ENCODE results near the gene ARID2. TPM values are rescaled to one million over a fixed set of nuclear protein-coding genes. Genes with fewer than 3 reads are reported as not detected.

Gene ARID2
- total and polyA plus RNA-seq, 2 of the 13 experiments (the other 11 are each of a cell fraction or from before 2014, with no cell fraction given), result 15.9 to 22.2 TPM

- no peak for TF ChIP-seq HMGA1 (CRISPR knock-in tag; conservative IDR thresholded peaks at IDR 0.05)
- no peak for TF ChIP-seq IRF9 (CRISPR knock-in tag; IDR thresholded peaks at IDR 0.05; ENCODE audit: borderline replicate concordance)
- no peak for TF ChIP-seq HDAC1 (CRISPR knock-in tag; IDR thresholded peaks at IDR 0.05)
- TF ChIP-seq NONO (IDR thresholded peaks at IDR 0.05), result no peak
- no peak for TF ChIP-seq NONO (CRISPR knock-in tag; conservative IDR thresholded peaks at IDR 0.05)
- no peak for TF ChIP-seq NFATC3 (CRISPR knock-in tag; IDR thresholded peaks at IDR 0.05)
- no peak for TF ChIP-seq SAP130 (CRISPR knock-in tag; IDR thresholded peaks at IDR 0.05; ENCODE audit: low read depth)
- TF ChIP-seq MXD4 (CRISPR knock-in tag; IDR thresholded peaks at IDR 0.05), result no peak
- TF ChIP-seq SIX4 (CRISPR knock-in tag; IDR thresholded peaks at IDR 0.05), result no peak
- no peak for TF ChIP-seq ZFP41 (CRISPR knock-in tag; IDR thresholded peaks at IDR 0.05; ENCODE audit: borderline replicate concordance)
- TF ChIP-seq ZNF432 (CRISPR knock-in tag; IDR thresholded peaks at IDR 0.05; ENCODE audit: borderline replicate concordance), result no peak
- TF ChIP-seq KLF15 (CRISPR knock-in tag; IDR thresholded peaks at IDR 0.05; ENCODE audit: borderline replicate concordance), result no peak
- no peak for TF ChIP-seq ZNF143 (CRISPR knock-in tag; IDR thresholded peaks at IDR 0.05)
- no peak for TF ChIP-seq POGK (CRISPR knock-in tag; conservative IDR thresholded peaks at IDR 0.05)
- TF ChIP-seq POLR2G (IDR thresholded peaks at IDR 0.05; ENCODE audit: low read depth, low read length), result no peak
- no peak for TF ChIP-seq ATF5 (CRISPR knock-in tag; IDR thresholded peaks at IDR 0.05; ENCODE audit: low read depth)
- no peak for TF ChIP-seq ZNF230 (CRISPR knock-in tag; IDR thresholded peaks at IDR 0.05)
- TF ChIP-seq ZNF512B (CRISPR knock-in tag; IDR thresholded peaks at IDR 0.05; ENCODE audit: borderline replicate concordance), result no peak
- TF ChIP-seq GLMP (CRISPR knock-in tag; IDR thresholded peaks at IDR 0.05; ENCODE audit: borderline replicate concordance), result no peak
- ATAC-seq (no peak), DNase-seq (ENCODE audit: low spot score) (no peak), FAIRE-seq (no peak)
- H3K4me3 ChIP-seq (replicated peaks in 1 of 3; ENCODE audit: insufficient read depth in 1 of 3, low read depth in 2 of 3, low read length in 3 of 3), result no peak overlapping the region
- H3K27me3 ChIP-seq (ENCODE audit: control insufficient read depth in 1 of 2, insufficient read depth in 2 of 2, low read length in 2 of 2), result no peaks in the 10 kb centered on the region
- no peak overlapping the region for H3K9ac ChIP-seq (ENCODE audit: insufficient read depth, low read depth, low read length)
- no peaks in the 10 kb centered on the region for H3K9me3 ChIP-seq (ENCODE audit: low read length)
- BruUV-seq (replicated peaks), result no TSS peak
- H3K4me2 ChIP-seq (ENCODE audit: low read depth, low read length), result no peak overlapping the region
- no peaks in the 10 kb centered on the region for H3K4me1 ChIP-seq (ENCODE audit: insufficient read depth, low read length)
- H3K27ac ChIP-seq (ENCODE audit: extremely low read length, insufficient read depth, low read length), result no peak overlapping the region
- no peaks in the 10 kb centered on the region for H3K36me3 ChIP-seq (replicated peaks in 1 of 2; ENCODE audit: control insufficient read depth in 1 of 2, insufficient read depth in 2 of 2, low read length in 2 of 2)
- H4K20me1 ChIP-seq (ENCODE audit: insufficient read depth, low read length), result peaks cover 4% of the 10 kb centered on the region; the same call in 1 of the 2 replicates
- intact Hi-C loops (cut with micrococcal nuclease; ENCODE audit: unreplicated experiment) (no loop called here), in situ Hi-C loops (cut with HindIII; ENCODE audit: extremely low pct_ligation_motif_present, low pct_unique_long_range_greater_than_20kb) (no loop called here)
- POLR2A ChIA-PET, result no interaction called here
- H3K79me2 ChIP-seq (ENCODE audit: insufficient read depth, low read length), result peaks cover 19% of the 10 kb centered on the region
- CTCF ChIA-PET (ENCODE audit: low intra/inter-chr PET ratio, low total read pairs), result no interaction called here
- H2AFZ ChIP-seq (ENCODE audit: low read length), result no peak overlapping the region
Measured at GRCh38 chr12:45781080-45781479, 51.6 kb downstream of the ARID2 start.

Measured in HepG2 (cell line).